Ovary (tissue), 9 donors: Measurements from ENCODE around the gene KHDRBS1. TPM values are rescaled to one million over a fixed set of nuclear protein-coding genes. Genes with fewer than 3 reads are reported as not detected.

ENCODE experiments used
- DNase-seq, 5 donors: peaks; one replicate each; pipeline ENCODE4 v3.0.0-alpha.2; 2019 to 2020
- H3K27ac ChIP-seq, 2 donors: fragments of 200-600 bp; one replicate each; pipeline versions ENCODE4 v1.5.1 to v1.8.0; 2019 to 2022
- H3K27me3 ChIP-seq: fragments of 200-600 bp; one replicate; pipeline ENCODE4 v1.8.0; 2022
- H3K36me3 ChIP-seq: fragments of 200-600 bp; sonication (generic); one replicate; pipeline ENCODE4 v1.5.1; 2019
- H3K4me1 ChIP-seq: one replicate; pipeline ENCODE4 v1.8.1; 2013; ENCODE audit warnings: mild to moderate bottlenecking, moderate library complexity; ENCODE audit not compliant: insufficient read depth
- H3K4me3 ChIP-seq: fragments of 200-600 bp; sonication (generic); one replicate; pipeline ENCODE4 v1.5.1; 2017
- H3K9me3 ChIP-seq, 2 donors: fragments of 200-600 bp in 1 of 2; sonication (generic) in 1 of 2; one replicate each; pipeline versions ENCODE4 v1.5.1 to v1.8.1; 2013 to 2019; ENCODE audit warnings: mild to moderate bottlenecking in 1 of 2, moderate library complexity in 1 of 2
- CTCF ChIP-seq, 3 donors: fragments of 450-650 bp in 2 of 3; fragments of 200-600 bp in 1 of 3; IDR thresholded peaks; one replicate each; pipeline versions ENCODE4 v1.5.1 to v1.8.0; 2016 to 2022; ENCODE audit warnings: antibody characterized with exemption in 3 of 3, mild to moderate bottlenecking in 1 of 3
- EP300 ChIP-seq: sonication (generic); formaldehyde crosslinking; IDR thresholded peaks from one replicate; pipeline ENCODE4 v1.6.1; 2017; ENCODE audit warnings: antibody characterized with exemption
- POLR2A ChIP-seq: fragments of 450-650 bp; IDR thresholded peaks from one replicate; pipeline ENCODE4 v1.6.1; 2017; ENCODE audit warnings: antibody characterized with exemption, mild to moderate bottlenecking, moderate library complexity
- WGBS, 3 donors: extraction: QIAGEN DNeasy Blood & Tissue Kit in 1 of 3; methylation state at CpG; one replicate each; pipeline versions ENCODE4 v1.1.5 to v1.1.7; 2013 to 2017; 5-methylcytosine and 5-hydroxymethylcytosine counted together
- intact Hi-C, 4 donors: fragments of 100-400 bp; cut with DNase I; formaldehyde crosslinking; loops; one replicate each; pipeline versions ENCODE4 v1.11.0 to v1.15.1; 2022 to 2023
- polyA plus RNA-seq, 2 donors: library from polyadenylated mRNA; stranded (reverse); fragments of 200-250 nt in 1 of 2; fragments of 350-450 nt in 1 of 2; fragmentation: Illumina TruSeq in 1 of 2; extraction: RNeasy Lipid Tissue Mini Kit (QIAGEN cat#74804) in 1 of 2; gene quantifications; one replicate each; pipeline ENCODE4 v1.2.3, GENCODE V29; 2013 to 2014
- total RNA-seq, 7 donors: library from RNA; depleted of rRNA in 2 of 7; stranded (reverse); fragments of >200 nt in 2 of 7; fragmentation: NEBNext Ultra II Directional in 3 of 7; extraction: Animal tissue kit (Norgen Biotek cat#: 25700) in 3 of 7; gene quantifications; one replicate each; pipeline versions ENCODE4 v1.1.0 to v1.2.4, GENCODE V29; 2016 to 2023
- donor health status: DM: no; HTN: no; CAD: no; lungs with moderate emphysema.
- donor health status: DM: no; HTN: no; CAD: no.
- donor health status: Bipolar disorder and iron deficiency.
- donor health status: DM: yes; HTN: yes; CAD: no.
- donor health status: DM: no; HTN: no; CAD: no.
- donor health status: DM: yes; HTN: yes; CAD: no.

KHDRBS1 gene
- total and polyA plus RNA-seq, 9 donors: 84.3 to 184 (median 143) TPM

GRCh38 chr1:32007591-32007940 is 6.1 kb upstream of the KHDRBS1 start:
- 50 to 70% (median 67%) methylated on average over 1 of the region's 1 CpG for WGBS, 3 donors
- H3K4me1 ChIP-seq: no peaks in the 10 kb centered on the region
- intact Hi-C loops: no loop called here
- no peaks in the 10 kb centered on the region for H3K27me3 ChIP-seq
- DNase-seq: no peak
- H3K4me3 ChIP-seq: no peak overlapping the region
- no peak overlapping the region for H3K27ac ChIP-seq
- TF ChIP-seq EP300 (no peak), POLR2A (no peak), CTCF (IDR thresholded peaks at IDR 0.05) (no peak)
- no peaks in the 10 kb centered on the region for H3K9me3 ChIP-seq
- H3K36me3 ChIP-seq: no peaks in the 10 kb centered on the region

GRCh38 chr1:32010246-32010645 is 3.4 kb upstream of the KHDRBS1 start:
- TF ChIP-seq POLR2A (no peak), EP300 (no peak), CTCF (IDR thresholded peaks at IDR 0.05) (no peak)
- Histone ChIP-seq H3K4me3 (no peak overlapping the region), H3K9me3 (no peaks in the 10 kb centered on the region), H3K27me3 (no peaks in the 10 kb centered on the region), H3K27ac (no peak overlapping the region), H3K4me1 (no peaks in the 10 kb centered on the region), H3K36me3 (no peaks in the 10 kb centered on the region)
- DNase-seq: no peak
- intact Hi-C loops: loop anchor here in 2 of 4 donors (10.0 kb wide), 2 partner anchors 55 to 65 kb away; partner anchors contain the start of gene TMEM39B (in 1 of the 2)
- 63 to 71% (median 63%) methylated on average over 5 of the region's 5 CpGs for WGBS, 3 donors

GRCh38 chr1:32012709-32013385 is 821 bp upstream of the KHDRBS1 start:
- Histone ChIP-seq H3K27ac (peak overlapping the region; percentile 43 to 88), H3K36me3 (no peaks in the 10 kb centered on the region), H3K4me1 (peaks cover 6% of the 10 kb centered on the region), H3K4me3 (peak overlapping the region; percentile 99), H3K27me3 (no peaks in the 10 kb centered on the region), H3K9me3 (no peaks in the 10 kb centered on the region)
- no peak for DNase-seq
- TF ChIP-seq EP300: no peak
- no peak for TF ChIP-seq CTCF (IDR thresholded peaks at IDR 0.05)
- no peak for TF ChIP-seq POLR2A
- WGBS, 3 donors: 54 to 58% (median 56%) methylated on average over 12 of the region's 12 CpGs
- intact Hi-C loops: loop anchor here in 2 of 4 donors (10.0 kb wide), 2 partner anchors 52 to 62 kb away; partner anchors contain the start of gene TMEM39B (in 1 of the 2)

GRCh38 chr1:32014199-32014947 is 705 bp downstream of the KHDRBS1 start:
- Histone ChIP-seq H3K27me3 (no peaks in the 10 kb centered on the region), H3K4me1 (peaks cover 11% of the 10 kb centered on the region), H3K27ac (peak overlapping the region; percentile 80 to 95), H3K4me3 (peak overlapping the region; percentile 99), H3K9me3 (no peaks in the 10 kb centered on the region), H3K36me3 (no peaks in the 10 kb centered on the region)
- intact Hi-C loops: loop anchor here in 2 of 4 donors (10.0 kb wide), 2 partner anchors 50 to 60 kb away; partner anchors contain the start of gene TMEM39B (in 1 of the 2)
- 0 to 1% (median 0%) methylated on average over 42 to 55 of the region's 55 CpGs for WGBS, 3 donors
- no peak for TF ChIP-seq EP300
- TF ChIP-seq CTCF (IDR thresholded peaks at IDR 0.05): no peak
- TF ChIP-seq POLR2A: no peak
- DNase-seq: peak; percentile 39 to 69 (median 58)
